ENCODE measurements around the gene FGGY.

Gene FGGY

DNA sequence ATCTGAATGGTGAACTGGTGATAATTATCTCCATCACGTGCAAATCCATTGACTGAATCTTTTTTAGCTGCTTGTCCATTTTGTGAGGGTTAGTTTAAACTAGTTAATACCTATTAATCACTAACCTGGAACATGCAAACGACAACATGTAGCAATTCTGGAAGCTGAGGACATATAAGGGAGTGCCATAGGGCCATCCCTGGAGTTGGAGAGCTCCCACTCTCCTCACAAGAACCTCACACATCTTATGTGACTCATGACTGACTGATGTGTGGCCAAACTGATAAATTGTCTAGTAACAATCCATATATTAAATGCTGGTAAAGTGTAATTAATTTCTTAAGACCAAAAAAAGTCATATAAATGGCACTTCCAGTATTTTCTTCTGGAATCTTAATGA is 454.9 kb downstream of the FGGY start:
- DNase-seq: no peak

DNA sequence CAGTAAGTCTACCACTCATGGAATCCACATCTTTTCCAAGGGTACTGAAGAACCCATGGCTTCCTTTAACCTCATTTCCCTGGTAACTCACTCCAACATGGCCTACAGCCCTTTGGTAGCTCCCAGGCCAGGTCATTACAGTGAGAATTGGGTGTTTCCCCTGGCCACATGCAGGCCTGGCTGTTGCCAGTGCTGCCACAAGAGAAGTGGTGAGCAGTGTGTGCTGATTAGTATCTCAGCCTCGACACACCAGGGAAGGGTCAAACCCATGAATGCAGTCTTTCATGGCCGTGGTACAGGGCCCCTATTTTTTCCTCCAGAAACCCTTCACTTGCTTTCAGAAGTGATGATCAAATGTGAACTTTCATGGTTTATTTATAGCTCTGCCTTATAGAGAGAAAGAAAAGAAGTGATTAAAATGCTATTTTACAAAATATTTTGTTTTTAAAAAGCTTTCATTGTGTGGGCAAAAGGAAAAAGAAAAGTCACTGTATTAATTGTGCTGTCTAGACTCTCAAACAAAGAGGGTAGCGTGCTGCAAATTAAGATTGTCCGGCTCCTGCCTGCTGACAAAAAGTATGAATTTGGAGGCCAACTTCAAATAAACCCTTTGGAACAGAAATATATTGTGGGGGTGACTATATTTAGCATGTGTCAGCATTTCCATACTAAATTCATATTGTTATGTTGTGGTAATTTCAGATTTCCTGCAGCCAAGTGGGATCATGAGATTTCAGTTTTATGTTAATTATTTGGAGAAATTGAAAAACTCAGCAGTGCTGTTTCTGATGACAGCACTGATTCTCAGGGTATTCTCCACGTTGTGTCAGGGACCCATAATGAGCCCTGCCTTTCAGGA is 455.9 kb downstream of the FGGY start:
- DNase-seq: no peak

DNA sequence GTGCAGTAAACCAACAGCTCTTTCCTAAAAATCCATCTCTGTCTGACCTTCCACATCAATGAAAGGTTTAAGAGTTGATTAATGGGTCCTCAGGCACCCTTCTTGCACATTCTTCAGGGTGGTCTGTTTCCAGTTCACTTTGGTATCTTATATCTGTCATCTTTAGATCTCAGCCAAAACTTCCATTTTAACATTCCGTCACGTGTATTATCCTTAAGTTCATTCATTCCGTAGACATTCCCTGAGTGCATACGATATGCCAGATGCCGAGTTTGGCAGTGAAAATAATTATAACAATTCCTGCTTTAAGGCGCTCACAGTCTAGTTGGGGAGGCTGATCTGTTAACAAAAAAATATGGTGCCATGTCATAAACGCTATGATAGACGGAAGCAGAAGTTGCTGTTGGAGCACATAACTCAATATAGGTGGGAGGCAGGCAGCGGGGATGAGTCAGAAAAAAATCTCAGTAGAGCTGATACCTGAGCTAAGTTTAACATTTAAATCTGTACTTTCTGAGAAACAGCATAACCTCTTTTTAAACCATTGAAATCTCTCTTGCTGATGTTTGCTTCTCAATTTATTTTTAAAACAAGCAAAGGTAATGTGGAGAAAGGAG is 458.3 kb downstream of the FGGY start:
- DNase-seq: no peak

DNA sequence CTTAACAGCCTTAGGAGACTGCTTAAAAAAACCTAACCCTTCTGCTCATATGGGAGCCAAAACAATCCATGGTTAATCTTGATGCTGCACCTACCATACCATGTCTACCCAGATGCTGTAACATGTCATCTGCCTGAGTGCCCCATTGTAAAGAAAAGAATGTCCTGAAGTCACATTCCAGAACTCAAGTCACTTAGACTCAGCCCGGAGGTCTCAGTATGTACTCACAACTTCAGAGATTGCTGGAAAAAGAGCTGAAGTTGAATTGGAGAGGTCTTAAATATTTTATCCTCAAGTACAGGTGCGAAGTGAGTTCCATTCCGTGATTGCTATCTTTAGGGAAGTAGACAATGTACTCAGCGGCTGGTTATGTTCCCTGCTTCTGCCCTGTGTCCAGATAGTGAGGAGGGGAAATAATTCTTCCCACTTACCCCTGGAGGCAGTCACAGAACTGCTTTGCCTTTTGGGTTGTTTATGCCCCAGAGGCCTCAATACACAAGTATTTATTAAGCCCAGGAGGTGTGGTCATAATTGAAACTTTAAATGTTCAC is 460.4 kb downstream of the FGGY start:
- no peak for DNase-seq

DNA sequence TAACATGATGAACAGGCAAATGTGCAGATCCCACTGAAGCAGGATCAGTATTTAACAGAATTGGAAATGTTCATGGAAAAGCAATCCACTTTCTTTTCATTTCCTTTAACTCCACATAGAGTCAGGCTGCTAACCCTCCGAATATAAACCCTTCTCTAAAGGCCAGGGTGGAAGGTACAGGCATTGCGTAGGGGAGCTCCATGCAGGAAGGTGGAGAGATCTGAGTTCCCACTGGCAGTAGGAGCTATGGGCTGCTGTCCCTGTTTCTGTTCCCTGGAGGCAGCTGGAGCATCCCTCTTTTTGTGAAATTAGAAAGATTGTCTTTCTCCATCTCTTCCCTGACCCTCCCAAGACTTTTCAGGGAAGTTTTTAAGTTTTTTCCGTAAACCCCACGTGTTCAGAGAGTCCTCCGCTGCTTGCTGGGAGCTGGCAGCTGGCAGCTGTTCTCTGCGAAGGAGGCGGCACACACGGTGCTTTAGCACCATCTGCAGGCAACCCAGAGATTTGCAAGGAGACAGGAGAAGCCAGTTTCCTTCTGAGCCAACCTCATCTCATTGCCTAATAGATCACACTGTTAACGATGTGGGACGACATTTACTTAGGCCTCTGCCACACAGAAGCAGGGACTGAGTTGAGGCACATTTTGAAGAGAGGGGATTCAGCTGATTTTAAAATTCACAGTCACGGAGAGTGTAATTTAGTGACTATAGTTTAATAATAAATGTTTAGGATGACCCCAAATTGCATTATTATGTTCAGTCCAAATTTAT is 462.4 kb downstream of the FGGY start:
- peak; percentile 66 to 78 for DNase-seq

DNA sequence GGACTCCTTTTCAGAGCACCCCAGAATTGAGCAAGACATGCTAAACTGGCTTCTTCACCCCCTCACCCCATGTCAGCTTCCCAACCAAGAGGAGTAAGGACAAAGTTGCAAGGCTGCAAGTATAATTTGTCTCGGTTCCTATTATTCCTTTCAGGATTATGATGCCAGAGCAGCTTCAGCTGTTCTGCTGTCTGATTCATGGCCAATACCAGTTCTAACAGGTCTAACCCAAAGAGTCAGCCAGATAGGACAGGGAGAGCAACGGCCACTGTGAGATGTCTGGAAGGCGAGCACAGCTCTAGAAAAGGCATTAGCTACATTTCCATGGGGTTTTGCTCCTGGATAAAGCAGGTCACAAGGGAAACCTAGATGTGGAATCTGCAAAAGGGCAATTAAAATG is 464.5 kb downstream of the FGGY start:
- no peak for DNase-seq

- DNase-seq: no peak
Observed at GRCh38 chr1:59763418-59763817, 466.5 kb downstream of the FGGY start.

DNA sequence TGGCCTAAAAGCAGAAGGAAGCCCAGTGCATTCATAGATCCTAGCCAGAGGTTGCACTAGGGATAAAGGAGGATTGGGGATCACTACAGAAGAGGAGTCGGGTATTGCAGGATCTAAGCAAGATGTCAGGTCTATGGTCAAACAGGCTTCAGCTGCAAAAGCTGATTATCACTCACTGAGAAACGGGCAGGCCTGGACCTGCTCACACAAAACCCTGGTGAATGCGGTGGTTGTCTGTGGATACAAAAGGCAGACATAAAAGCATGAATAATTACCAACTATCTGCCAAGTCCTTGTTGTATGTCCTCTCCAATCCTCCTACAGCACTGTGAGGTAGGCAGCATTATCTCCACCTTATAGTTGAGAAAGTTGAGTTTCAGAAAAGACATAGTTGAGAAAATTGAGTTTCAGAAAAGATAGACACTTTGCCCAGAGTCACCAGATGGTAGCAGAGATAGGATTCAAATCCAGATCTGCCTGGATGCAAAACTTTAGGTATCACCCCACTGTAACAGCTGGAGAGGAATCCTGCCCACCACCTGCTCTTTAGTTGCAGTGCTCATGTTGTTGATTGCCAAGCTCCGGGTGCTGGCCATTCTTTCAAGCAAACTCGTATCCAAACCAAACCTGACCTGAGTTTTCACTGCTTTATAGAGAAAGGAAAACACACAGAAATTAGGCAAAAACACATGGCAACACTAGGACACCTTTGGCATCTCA is 468.3 kb downstream of the FGGY start:
- peak; percentile 58 to 76 for DNase-seq

GRCh38 chr1:59766227-59766855 is 469.4 kb downstream of the FGGY start:
- DNase-seq: no peak

GRCh38 chr1:59767119-59767518 is 470.2 kb downstream of the FGGY start:
- no peak for DNase-seq

GRCh38 chr1:59768792-59769735 is 472.2 kb downstream of the FGGY start:
- DNase-seq: peak in 1 of 2 experiments; percentile 32

- DNase-seq: no peak
Observed at GRCh38 chr1:59769736-59770095, 472.8 kb downstream of the FGGY start.

DNA sequence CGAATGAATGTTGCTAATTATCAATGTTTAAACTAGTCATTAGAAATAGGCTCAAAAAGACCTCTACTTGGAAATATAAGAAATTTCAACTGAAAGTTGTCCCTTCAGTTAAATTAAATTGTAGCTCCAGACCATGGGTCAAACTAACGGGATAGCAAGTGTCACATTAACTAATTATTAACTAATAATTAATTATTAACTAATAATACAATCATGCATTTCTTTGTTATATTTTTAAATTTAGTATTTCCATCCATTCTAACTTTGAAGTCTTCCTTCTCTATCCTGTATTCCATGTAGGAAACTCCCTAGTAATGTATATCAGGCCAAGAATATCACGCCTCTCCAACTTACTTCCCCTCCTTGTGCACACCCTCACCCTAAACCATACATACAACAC is 474.5 kb downstream of the FGGY start:
- DNase-seq: no peak

DNA sequence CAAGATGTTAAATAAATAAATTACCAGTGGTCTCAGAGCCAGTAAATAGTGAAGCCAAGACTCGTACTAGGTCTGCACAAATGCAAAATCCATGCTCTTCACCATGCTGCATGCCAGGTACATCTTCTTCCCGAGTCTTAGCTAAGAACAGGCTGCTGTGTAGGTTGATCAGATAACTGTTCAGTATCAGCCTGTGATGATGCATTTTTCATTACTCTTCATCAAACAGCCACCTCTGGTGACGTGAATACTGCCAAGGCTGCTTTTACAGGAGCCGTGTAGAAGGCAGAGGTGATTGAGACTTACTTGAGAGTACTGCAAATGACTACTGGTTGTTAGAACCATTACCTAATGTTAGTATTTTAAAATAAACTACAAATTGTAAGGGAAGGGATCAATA is 478.6 kb downstream of the FGGY start:
- DNase-seq: no peak

GRCh38 chr1:59776960-59777852 is 480.3 kb downstream of the FGGY start:
- no peak for DNase-seq

- DNase-seq: no peak
Observed at GRCh38 chr1:59779949-59780348, 483.1 kb downstream of the FGGY start.

GRCh38 chr1:59788825-59789224 is 491.9 kb downstream of the FGGY start:
- DNase-seq: no peak

- DNase-seq: no peak
Observed at GRCh38 chr1:59798600-59798999, 501.7 kb downstream of the FGGY start.

- no peak for DNase-seq
Observed at GRCh38 chr1:59803458-59804038, 506.7 kb downstream of the FGGY start.

DNA sequence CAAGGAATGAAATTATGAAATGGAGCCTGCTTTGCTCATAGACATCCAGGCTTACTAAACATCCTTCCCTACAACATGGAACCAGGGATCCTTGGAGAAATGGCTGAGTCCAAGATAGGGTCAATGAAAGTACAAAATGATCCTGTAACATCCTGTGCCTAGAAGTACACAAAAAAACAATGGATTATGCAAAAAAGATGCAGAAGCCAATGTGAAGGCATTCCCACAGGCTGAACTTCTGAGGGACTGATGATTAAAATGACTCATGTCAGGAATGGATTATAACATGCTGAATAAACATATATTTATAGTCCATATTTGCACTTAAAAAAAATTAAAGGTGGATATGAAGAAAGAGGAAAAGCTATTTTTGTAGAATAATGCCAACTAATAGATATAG is 507.4 kb downstream of the FGGY start:
- DNase-seq: no peak

Measured in SHP77 (cell line).